SK-N-DZ (cell line): Measurements from ENCODE around the gene HIVEP3.
"Not testable (repeated sequence)": the region's sequence is repeated elsewhere in the genome, so short reads cannot be mapped to it uniquely, and the experiment has no call there.

Source experiments
- DNase-seq: peaks from one replicate; pipeline ENCODE4 v3.0.0-alpha.2; 2015; ENCODE audit warnings: low spot score

Gene HIVEP3

DNA sequence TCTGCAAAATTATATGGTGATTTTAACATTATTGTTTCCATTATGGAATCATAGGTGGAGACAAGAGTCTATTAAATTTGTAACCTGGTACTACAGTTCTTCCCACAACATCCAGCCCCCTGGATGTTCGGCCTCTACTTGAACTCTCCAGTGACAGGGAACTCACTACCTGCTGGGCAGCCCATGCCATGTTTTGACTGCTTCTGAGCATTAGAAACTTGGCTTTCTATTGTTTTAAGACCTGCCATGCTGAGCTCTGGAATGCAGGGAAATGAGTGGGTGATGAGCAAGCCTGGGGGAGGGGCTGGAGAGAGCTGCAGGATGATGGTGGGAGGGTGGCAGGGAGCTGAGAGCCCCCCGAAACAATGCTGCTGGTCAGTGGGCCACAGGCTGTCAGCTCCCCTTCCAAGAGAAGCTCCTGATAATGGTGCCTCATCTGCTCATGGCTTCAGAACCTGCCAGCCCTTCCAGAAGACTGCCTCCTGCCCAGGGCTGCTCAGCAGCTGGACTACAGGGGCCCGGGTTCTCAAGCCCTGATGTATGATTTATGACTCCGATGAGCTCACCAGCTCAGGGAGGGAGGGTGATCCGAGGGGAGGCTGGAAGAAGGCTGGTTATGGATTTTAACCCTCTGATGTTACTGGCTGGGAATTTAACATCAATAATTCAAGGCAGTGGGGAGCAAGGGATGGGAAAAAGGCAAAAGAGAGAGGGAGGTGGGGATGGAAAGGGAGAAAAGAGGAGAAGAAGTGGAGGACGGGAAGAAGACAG lies 205.0 kb downstream of the HIVEP3 start:
- DNase-seq: peak; percentile 54

DNA sequence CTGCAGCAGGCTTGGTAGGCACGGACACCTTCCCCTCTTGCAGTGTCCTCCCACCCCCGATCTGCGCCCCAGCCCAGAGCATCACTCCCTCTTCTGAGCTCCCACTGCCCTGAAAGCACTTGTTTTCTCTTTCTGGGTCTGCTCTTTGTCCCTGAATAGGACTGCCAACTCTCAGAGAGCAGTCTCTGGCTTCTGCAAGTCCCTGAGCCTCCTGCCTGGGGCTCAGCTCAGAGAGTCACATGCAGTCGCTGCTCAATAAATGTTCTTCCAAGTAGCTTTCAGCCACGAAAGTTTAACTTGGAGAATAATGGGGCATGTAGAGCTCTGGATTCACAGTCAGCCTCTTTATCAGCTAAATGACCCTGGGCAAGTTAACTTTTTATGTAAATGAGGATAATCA lies 205.6 kb downstream of the HIVEP3 start:
- DNase-seq: no peak

DNA sequence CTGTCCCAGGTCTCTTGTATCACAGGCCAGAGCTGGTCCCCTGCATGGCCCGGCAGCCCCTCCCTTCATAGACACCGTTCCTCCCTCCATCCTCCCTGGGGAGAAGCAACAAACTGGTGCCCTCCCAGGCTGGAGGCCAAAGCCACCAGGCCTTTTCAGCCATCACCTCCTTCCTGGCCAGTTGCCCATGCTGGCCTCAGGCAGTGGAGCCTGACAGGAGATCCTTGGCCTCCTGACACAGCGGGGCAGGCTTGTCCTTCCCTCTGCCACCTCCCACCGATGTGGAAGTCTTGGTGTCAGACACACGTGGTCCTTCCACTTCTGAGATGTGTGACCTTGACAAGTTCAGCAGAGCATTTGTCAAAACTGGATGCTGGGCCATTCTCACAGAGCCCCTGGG lies 206.0 kb downstream of the HIVEP3 start:
- DNase-seq: no peak

DNA sequence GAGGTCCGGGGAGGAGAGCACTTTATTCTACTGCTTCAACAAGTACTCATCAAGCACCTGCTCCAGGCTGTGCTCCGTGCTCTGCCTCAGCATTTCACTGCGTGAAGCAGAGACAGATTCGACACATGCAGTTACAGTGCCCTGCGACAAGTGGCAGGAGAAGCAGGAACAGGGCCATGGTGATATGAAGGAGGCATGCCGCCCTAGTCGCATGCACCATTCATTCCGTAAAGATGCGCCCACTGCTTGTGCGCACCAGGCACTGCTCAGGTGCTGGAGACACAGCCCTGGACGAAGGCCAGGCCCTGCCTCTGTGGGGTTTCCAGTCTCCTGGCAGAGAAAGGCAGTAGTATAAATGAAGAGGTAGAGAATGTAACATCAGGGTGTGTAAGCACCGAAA lies 206.6 kb downstream of the HIVEP3 start:
- no peak for DNase-seq

DNA sequence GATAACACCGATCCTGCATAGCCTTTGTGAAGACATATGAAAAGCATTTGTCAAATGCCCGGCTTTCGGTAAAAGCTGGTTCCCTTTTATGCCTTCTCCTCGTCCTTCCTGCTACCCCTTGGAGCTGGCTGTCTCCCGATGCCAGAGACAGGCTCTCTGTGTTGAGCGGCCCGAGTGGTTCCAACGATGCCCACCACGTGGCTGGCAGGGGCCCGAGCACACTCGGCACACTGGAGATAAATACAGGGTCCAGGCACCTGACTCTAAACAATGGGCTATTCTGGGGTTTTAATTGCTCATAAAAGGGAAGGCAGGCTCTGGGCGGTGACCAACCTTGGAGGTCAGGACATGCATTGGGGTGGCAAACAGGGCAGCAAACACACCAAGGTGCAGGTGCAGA lies 207.1 kb downstream of the HIVEP3 start:
- no peak for DNase-seq

DNA sequence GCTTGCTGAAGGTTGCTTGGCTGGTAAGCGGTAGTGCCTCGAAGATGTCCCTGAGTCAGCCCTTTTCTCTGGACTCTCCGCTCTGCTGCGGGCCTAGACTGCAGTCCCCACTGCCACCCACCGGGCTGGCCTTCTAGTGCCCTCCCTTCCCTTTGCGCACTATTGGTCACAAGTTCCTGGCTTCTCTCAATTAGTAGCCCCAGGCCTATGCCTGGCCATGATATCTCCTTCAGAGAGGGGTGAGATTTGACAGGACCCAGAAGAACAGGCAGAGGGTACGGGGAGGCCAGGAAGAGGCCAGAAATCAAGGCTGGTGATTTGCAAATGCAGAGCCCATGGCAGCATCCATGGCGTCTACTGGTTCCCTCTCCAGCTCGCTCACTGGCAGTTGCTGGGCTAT lies 207.7 kb downstream of the HIVEP3 start:
- peak; percentile 10 for DNase-seq

DNA sequence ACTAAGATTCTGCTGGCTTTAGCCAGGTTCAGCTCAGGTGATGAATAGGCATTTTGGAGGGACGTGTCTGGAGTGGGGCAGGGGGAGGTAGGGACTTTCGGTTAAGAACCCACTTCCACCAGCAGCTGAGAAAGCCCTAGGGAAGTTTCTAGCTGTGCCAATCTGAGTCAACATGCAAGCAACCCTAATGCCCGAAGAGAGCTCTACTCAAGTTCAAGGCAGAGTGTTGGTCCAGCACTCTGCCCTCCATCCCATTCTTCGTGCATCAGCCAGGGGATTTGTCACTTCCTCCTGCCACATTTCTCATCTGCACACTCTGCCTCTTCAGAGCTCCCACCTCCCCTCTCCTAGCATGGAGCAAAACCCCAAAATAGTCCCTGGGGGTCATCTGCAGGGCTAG lies 208.8 kb downstream of the HIVEP3 start:
- DNase-seq: no peak

DNA sequence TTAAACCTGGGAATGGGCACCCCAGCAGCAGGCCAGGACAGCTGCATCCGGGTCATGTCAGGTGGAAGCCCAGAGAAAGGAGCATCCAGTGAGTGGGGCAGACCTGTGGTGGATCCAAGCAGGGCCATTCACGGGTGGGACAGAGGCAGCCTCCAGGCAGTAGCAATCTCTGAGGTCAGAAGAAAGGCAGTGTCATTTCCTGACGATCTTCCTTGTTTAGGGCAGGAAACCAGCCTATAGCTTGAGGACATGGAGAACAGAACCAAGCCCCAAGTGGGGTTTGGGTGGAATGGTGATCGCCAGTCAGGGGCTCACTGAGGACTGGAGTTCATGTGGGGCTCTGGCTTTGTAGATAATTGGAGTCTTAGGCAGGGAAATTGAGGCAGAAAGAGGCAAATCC lies 209.4 kb downstream of the HIVEP3 start:
- no peak for DNase-seq

DNA sequence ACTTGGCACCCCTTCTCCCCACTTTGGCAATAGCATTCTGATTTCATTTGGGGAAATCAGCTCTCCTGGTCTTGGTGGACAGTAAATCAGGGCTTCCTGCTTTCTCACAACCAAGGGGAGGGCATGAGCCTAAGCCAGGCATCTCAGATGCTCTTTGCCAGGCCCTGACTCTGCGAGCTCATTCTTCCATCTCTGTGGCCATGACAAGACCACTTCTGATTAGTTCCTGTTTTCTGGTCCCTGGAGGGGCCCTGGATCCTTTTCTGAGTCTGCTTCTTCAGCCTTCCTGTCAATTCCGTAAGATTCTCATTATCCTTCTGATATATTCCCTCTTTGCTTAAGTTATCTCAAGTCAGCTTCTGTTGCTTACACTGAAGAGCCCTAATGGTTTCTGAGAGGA lies 210.4 kb downstream of the HIVEP3 start:
- DNase-seq: no peak

DNA sequence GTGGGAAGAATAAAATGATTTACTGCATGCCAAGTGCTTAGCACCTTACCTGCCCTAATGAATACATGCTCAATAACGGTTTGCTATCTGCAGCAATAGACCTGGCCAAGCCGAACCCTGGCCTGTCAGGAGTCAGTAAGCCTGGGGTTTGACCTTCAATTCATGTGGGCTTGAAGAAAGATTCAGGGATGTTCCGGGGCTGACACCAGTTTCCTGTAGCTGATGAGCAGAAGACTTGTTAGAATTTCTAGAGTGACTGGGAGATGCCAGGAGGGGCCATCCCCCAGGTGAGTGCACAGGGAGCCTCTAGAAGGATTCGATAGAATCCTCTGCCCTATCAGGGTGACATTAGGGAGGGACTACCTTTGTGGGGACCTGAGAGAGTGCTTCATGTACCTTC lies 210.9 kb downstream of the HIVEP3 start:
- DNase-seq: no peak

DNA sequence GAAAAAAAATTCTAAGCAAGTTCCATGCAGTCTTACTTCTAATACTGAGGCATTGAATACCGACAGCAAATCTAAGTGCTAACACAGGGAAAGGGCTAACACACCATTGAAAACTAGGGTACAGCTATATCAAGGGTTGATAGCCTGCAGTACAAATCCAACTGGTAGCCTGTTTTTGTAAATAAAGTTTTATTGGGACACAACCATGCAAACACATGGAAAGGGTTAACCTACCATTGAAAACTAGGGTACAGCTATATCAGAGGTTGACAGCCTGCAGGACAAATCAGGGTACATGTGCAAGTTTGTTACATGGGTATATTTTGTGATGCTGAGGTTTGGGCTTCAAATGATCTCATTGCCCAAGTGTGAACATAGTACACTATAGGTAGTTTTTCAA lies 212.9 kb downstream of the HIVEP3 start:
- no peak for DNase-seq

DNA sequence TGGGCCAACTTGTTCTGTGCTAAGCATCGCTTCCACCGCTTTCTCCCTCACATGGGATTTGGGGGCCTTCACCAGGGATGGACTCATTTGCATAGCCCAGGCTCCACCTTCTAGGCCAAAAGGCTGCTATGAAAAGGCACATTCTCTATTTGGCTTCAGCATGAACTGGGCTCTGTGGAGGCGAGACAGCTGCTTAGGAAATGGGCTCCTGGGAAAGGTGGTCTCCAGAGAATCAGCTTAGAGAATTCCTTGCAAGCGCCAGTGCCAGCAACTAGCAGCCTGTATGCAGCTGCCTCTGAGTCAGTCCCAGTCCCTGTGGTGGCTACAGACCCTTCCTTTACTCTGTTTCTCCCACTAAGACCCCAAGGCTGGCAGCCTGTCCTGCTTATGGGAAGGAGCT lies 214.5 kb downstream of the HIVEP3 start:
- DNase-seq: no peak

DNA sequence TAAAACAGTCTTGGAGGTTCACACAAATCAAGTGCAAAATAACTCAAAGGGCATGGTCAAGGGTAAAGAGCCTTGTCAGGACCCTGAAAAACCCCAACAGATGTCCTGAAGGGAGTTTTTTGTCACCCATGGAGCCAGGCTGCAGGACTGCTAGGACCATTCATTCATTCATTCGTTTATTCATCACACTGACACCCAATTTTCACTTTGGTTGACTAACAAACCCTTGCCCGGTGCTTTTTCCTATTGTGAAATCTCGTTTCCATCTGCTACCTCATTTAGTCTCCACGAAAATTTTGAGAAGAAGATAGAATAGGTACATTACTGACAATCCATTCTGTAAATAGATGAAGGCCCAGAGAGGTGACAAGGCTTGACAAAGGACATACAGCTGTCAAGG lies 216.0 kb downstream of the HIVEP3 start:
- no peak for DNase-seq

DNA sequence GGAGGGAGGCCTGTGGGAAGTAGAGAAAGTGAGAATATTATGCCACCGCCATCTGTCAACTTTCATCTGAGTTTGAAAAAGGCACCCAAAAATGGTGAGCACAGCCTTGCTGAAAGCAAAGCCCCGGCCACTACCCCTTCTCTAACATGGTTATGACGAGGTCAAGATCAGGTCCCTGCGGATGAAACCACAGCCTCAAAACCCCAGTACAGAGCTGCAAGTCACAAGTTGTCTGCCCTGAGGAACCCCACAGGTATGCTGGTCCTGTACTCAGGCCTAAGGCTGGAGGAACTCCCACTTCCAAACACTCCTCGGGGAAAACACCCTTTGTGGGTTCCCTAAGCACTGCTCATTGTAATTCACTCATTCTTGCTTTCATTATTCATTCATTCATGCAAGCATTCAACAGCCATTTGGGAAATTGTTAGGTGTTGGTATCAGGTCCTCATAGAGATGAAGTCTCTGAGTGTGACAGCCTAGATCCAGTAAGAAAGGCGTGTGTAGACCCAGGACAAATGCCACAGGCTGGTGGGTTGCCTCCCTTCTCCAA lies 217.7 kb downstream of the HIVEP3 start:
- DNase-seq: no peak

DNA sequence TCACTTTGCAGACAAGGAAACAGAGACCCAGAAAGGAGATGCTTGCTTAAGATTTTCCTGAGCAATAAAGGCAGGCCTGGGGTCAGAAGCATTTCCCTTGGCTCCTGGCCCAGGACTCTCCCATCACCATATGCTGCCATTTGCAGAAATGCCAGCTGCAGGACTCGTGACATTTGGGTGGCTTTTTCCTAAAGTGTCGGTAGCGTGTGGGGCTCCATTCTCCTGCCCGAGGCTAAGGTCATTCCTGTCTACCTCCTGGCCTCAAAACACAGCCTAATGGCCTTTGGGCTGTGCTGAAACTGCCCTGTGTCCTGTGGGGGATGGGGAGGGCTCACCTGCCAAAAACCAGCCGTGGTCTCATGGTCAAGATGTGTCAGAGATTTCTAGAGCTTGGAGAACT lies 218.1 kb downstream of the HIVEP3 start:
- no peak for DNase-seq

DNA sequence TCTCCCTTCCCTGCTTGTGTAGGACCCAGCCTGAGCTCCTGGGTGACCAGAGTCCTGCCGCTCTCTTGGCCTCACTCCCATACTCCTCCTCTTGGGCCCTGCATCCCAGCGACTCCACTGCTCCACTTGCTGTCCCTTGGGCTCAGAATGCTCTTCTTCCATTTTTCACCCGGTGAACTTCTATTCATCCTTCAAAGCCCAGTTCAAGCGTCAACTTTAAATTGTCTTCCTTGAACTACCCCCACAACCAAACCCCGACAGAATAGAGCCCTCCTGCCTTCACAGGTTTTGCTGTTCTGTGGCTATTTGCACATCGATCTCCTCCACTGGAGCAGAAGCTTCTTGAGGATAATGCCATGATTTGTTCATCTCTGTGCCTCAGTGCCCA lies 218.9 kb downstream of the HIVEP3 start:
- DNase-seq: no peak

DNA sequence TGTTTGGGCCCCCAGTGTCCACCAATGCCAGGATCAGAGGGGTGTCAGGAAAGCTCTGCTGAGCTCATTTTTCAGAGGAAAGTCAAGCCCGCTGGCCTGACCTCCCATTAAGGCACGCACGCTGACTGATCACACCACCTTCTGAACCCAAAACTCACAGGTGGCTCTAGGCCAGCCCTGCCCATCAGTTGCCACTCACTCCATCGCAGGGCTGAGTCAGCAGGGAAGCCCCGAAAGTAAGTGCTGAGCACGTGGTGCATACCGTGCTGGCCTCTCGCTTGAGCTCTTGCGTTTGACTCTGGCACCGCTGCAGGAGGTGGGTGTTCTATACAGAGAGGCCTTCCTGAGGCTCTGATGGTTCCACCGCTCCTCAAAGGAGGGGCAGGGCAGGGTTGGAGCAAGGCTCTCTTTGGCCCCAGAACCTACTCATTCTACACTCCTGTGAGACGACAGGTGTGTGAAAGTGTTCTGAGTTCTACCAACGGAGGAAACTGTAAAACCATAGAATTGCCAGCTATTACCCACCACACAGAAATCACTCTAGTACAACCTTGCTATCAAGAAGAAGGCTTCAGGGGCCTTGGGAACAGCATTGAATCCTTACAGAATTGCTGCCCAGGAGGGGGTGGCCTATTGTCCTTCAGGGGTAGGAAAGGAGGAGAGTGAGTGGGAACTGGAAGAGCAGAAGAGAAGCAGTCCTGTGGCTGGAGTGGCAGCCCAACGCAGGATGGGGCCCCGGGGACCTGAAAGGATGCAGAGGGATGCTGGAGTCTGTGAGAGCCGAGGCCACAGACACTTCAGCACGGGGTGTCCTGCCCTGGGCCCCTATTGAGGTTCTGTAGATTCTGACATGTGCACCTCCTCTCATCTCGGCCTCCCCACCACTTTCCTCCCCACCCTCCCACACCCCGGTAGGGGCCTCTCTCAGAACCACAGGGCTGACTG lies 219.5 kb downstream of the HIVEP3 start:
- DNase-seq: no peak

DNA sequence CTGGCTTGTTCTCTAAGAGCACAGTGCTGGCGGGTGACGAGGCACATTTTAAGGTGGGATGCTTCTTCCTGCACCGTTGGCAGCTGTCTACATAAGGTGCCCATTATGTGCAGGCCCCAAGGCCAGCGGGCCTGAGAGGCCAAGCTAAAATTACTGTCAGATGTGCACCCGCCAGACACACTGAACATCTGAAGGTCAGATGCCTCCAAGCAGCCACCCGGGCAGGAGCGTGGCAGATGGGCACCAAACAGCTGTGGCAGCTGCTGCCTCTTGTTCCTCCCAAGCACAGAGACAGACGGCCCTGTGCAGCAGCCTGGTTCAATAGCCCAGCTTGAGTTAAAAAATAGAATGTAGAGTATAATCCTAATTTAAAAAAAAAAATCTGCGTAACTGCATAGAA lies 222.3 kb downstream of the HIVEP3 start:
- DNase-seq: no peak

DNA sequence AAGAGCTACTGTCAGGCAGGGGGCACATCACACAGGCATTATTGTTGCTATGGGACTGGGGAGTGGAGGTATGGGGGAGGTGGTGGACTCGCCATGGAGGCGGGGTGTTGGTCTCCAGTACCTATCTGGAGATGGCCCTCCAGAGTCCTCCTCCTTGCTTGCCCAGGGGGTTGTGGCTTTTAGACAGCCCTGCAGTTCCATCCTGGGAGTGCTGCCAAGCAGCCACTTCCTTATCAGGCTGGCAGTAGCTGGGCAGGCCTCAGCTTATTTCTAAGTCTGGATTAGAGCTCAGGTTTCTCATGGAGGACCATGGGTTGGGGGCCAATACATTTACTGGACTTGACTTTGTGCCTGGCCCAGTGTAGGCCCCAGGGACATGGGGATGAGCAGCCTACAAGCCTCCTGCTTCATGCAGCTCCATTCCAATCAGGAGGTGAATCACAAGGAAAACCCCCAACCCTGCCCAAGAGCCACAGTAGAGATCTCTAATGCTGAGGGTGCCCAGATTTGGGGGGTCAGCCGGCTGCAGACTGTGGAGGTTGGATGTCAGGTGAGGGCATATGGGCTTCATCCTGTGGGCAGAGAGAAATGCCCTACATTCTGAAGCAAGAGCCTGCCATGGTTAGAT lies 223.5 kb downstream of the HIVEP3 start:
- no peak for DNase-seq

DNA sequence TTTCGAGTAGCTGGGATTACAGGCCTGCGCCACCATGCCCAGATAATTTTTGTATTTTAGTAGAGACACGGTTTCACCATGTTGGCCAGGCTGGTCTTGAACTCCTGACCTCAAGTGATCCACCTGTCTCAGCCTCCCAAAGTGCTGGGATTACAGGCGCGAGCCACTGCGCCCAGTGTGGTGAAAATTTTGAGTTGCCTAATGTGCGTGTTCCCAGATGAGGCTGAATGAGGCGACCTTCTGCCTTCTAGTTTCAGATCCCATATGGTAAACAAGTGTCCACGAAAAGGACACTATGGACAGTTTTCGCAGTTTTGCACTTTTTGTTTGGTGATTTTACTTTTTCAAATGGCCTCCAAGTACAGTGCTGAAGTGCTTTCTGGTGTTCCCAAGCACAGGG lies 226.8 kb downstream of the HIVEP3 start:
- DNase-seq: not testable (repeated sequence)

DNA sequence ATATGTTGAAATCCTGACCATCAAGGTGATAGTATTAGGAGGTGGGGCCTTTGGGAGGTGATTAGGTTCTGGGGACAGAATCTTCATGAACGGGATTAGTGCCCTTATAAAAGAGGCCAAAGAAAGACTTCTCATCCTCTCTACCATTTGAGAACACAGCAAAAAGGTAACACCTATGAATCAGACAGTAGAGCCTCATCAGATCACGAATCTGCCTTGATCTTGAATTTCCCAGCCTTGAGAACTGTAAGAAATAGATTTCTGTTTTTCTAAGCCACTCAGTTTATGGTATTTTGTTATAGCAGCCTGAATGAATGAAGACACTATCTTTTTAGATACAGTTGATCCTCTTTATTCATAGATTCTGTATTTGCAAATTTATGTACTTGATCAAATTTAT lies 227.3 kb downstream of the HIVEP3 start:
- DNase-seq: no peak

DNA sequence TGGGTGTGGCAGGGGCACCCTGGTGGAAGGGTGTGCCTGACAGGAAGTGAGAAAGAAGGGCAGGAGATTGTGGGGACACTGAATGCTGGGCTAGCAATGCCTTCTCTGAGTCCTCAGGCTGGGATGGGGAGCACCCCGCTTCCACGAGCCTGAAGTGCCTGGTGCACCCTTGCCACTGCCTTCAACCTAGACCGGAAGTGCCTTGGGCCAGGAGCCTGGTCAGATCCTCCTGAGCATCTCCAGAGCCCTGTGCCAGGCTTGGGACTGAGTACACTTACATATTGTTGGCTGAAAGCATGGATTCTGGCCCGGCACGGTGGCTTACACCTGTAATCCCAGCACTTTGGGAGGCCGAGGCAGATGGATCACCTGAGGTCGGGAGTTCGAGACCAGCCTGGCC lies 228.4 kb downstream of the HIVEP3 start:
- DNase-seq: no peak
